HEK293 (cell line): ENCODE results near the gene ELAC1.

Experiments used
- CTCF ChIP-seq: fragments of 450-650 bp; formaldehyde crosslinking; IDR thresholded peaks from 2 replicates; pipeline ENCODE4 v1.5.1; 2016; ENCODE audit warnings: missing biosample characterization, missing genetic modification characterization
- ELK4 ChIP-seq: IDR thresholded peaks from 2 replicates; pipeline ENCODE4 v1.6.1; 2011; ENCODE audit warnings: mild to moderate bottlenecking, low read depth, low read length, borderline replicate concordance
- HOXA7 ChIP-seq: sonication (generic); formaldehyde crosslinking; IDR thresholded peaks from 2 replicates; pipeline ENCODE4 v1.8.1; 2022; ENCODE audit warnings: missing genetic modification reagents, borderline replicate concordance
- REST ChIP-seq: fragments of 450-650 bp; formaldehyde crosslinking; IDR thresholded peaks from 2 replicates; pipeline ENCODE4 v1.5.1; 2016; ENCODE audit warnings: missing biosample characterization, missing genetic modification characterization
- ZNF280D ChIP-seq: fragments of 450-650 bp; formaldehyde crosslinking; IDR thresholded peaks from 2 replicates; pipeline ENCODE4 v1.5.1; 2016; ENCODE audit warnings: missing biosample characterization, missing genetic modification characterization
- ZNF596 ChIP-seq: fragments of 450-650 bp; IDR thresholded peaks from 2 replicates; pipeline ENCODE4 v1.5.0; 2018; ENCODE audit warnings: missing biosample characterization, mild to moderate bottlenecking, missing genetic modification characterization, moderate library complexity
- ZNF747 ChIP-seq: fragments of 450-650 bp; formaldehyde crosslinking; IDR thresholded peaks from 2 replicates; pipeline ENCODE4 v1.5.1; 2016; ENCODE audit warnings: missing biosample characterization, missing genetic modification characterization

GRCh38 chr18:51021226-51021965 is 53.6 kb downstream of the ELAC1 start:
- no peak for TF ChIP-seq ELK4
- TF ChIP-seq ZNF280D = no peak
- no peak for TF ChIP-seq HOXA7
- no peak for TF ChIP-seq CTCF (tag by site-specific recombination)
- no peak for TF ChIP-seq REST
- no peak for TF ChIP-seq ZNF747
- TF ChIP-seq ZNF596 (tag by site-specific recombination) = no peak
